Measurements from ENCODE around the gene BTBD19.

The BTBD19 gene

GRCh38 chr1:44855742-44856141 lies 47.4 kb downstream of the BTBD19 start:
- no peak for DNase-seq (ENCODE audit: low read depth in 2 of 2)

- no peak for DNase-seq (ENCODE audit: low read depth in 2 of 2)
These were observed 49.1 kb downstream of the BTBD19 start for GRCh38 chr1:44857446-44857845.

GRCh38 chr1:44860331-44860730 lies 52.0 kb downstream of the BTBD19 start:
- no peak for DNase-seq (ENCODE audit: low read depth in 2 of 2)

- no peak for DNase-seq (ENCODE audit: low read depth in 2 of 2)
These were observed 52.6 kb downstream of the BTBD19 start for GRCh38 chr1:44860891-44861425.

- DNase-seq (ENCODE audit: low read depth in 2 of 2) = no peak
These were observed 54.6 kb downstream of the BTBD19 start for GRCh38 chr1:44862829-44863401.

Measured in fibroblast of skin of left biceps (primary cell).